GM10248 (cell line): ENCODE measurements around the gene SEC14L3.

Source experiments
- CTCF ChIA-PET: fragments of 300-600 bp; sonication (Branson Sonifier 250); formaldehyde crosslinking; extraction: SDS; loops from one replicate; lab custom pipeline; 2021; ENCODE audit warnings: antibody characterized with exemption; lab: Yijun Ruan, JAX
- POLR2A ChIA-PET: fragments of 350-650 bp; sonication (Branson Sonifier 250); formaldehyde crosslinking; extraction: SDS; loops from one replicate; lab custom pipeline; 2020; ENCODE audit warnings: antibody characterized with exemption; lab: Yijun Ruan, JAX
- DNase-seq: peaks from one replicate; pipeline ENCODE4 v3.0.0; 2012; ENCODE audit errors: extremely low spot score
- CTCF ChIP-seq: IDR thresholded peaks from 2 replicates; pipeline ENCODE4 v1.5.1; 2012; ENCODE audit warnings: mild to moderate bottlenecking, low read depth; ENCODE audit errors: extremely low read depth, missing control alignments, control extremely low read depth

The SEC14L3 gene

GRCh38 chr22:30433773-30434172, 38.0 kb downstream of the SEC14L3 start:
- CTCF ChIA-PET = interaction anchor here (0.8 to 14.9 kb wide), 5 partner anchors 9 to 146 kb away, joined by 4 to 111 read pairs (median 4); partner anchors contain the start of genes MTFP1 and RNF215
- POLR2A ChIA-PET = interaction anchor here (0.5 kb wide), 1 partner anchor 35 kb away, joined by 7 read pairs; no protein-coding TSS in a partner anchor
- no peak for TF ChIP-seq CTCF
- DNase-seq = no peak

GRCh38 chr22:30433227-30433626, 38.6 kb downstream of the SEC14L3 start:
- TF ChIP-seq CTCF = no peak
- ChIA-PET CTCF (interaction anchor here (0.8 to 14.9 kb wide), 4 partner anchors 8 to 145 kb away, joined by 4 to 111 read pairs (median 30); partner anchors contain the start of genes MTFP1 and RNF215), POLR2A (interaction anchor here (1.2 kb wide), 1 partner anchor 11 kb away, joined by 3 read pairs; no protein-coding TSS in a partner anchor)
- no peak for DNase-seq

- CTCF ChIA-PET = interaction anchor here (1.6 to 14.9 kb wide), 3 partner anchors 8 to 324 kb away, joined by 3 to 111 read pairs (median 57); partner anchors contain the start of gene MTFP1
- POLR2A ChIA-PET = interaction anchor here (0.6 to 1.2 kb wide), 2 partner anchors 12 to 852 kb away, joined by 3 to 5 read pairs; no protein-coding TSS in a partner anchor
- no peak for DNase-seq
- TF ChIP-seq CTCF = no peak
These were observed 39.3 kb downstream of the SEC14L3 start for GRCh38 chr22:30432520-30432919.

GRCh38 chr22:30432096-30432495, 39.7 kb downstream of the SEC14L3 start:
- ChIA-PET CTCF (interaction anchor here (1.5 to 14.9 kb wide), 4 partner anchors 7 to 324 kb away, joined by 3 to 111 read pairs (median 30); partner anchors contain the start of gene MTFP1), POLR2A (interaction anchor here (0.6 to 1.2 kb wide), 2 partner anchors 12 to 853 kb away, joined by 3 to 5 read pairs; no protein-coding TSS in a partner anchor)
- no peak for TF ChIP-seq CTCF
- DNase-seq = no peak

- DNase-seq = no peak
- ChIA-PET POLR2A (no interaction called here), CTCF (interaction anchor here (1.0 to 14.9 kb wide), 6 partner anchors 8 to 323 kb away, joined by 3 to 111 read pairs (median 4); no protein-coding TSS in a partner anchor)
- TF ChIP-seq CTCF = no peak
These were observed 40.9 kb downstream of the SEC14L3 start for GRCh38 chr22:30430933-30431332.

GRCh38 chr22:30429887-30430286, 41.9 kb downstream of the SEC14L3 start:
- POLR2A ChIA-PET = no interaction called here
- DNase-seq = no peak
- CTCF ChIA-PET = interaction anchor here (0.7 to 14.9 kb wide), 4 partner anchors 9 to 167 kb away, joined by 3 to 111 read pairs (median 4); no protein-coding TSS in a partner anchor
- TF ChIP-seq CTCF = no peak
